ENCODE results near the gene AKAP5. TPM values are rescaled to one million over a fixed set of nuclear protein-coding genes. Genes with fewer than 3 reads are reported as not detected.

AKAP5 gene
- total RNA-seq, 1 donor from 2014 or later, result 2.9 TPM

- Mint-ChIP-seq H3K4me1 (ENCODE audit: low read depth, unreplicated experiment) (no peaks in the 10 kb centered on the region), H3K27me3 (ENCODE audit: low read depth, unreplicated experiment) (no peaks in the 10 kb centered on the region), H3K36me3 (ENCODE audit: low read depth, unreplicated experiment) (peaks cover 1% of the 10 kb centered on the region), H3K27ac (ENCODE audit: unreplicated experiment) (no peak overlapping the region), H3K9me3 (ENCODE audit: unreplicated experiment) (no peaks in the 10 kb centered on the region), H3K4me3 (ENCODE audit: unreplicated experiment) (no peak overlapping the region)
- H3K4me2 ChIP-seq (ENCODE audit: low read length), result no peak overlapping the region
- TF ChIP-seq CTCF (IDR thresholded peaks at IDR 0.05; ENCODE audit: insufficient read depth, low read depth, low read length) (no peak), EZH2 (IDR thresholded peaks at IDR 0.05; ENCODE audit: insufficient read depth, low read length) (no peak)
- H3K79me2 ChIP-seq (ENCODE audit: insufficient read depth, low read length), result no peaks in the 10 kb centered on the region
- no peak overlapping the region for H3K4me3 ChIP-seq (ENCODE audit: insufficient read depth, low read depth, low read length)
- no peak overlapping the region for H2AFZ ChIP-seq (ENCODE audit: low read depth, low read length)
- no peak overlapping the region for H3K9ac ChIP-seq (ENCODE audit: low read length)
- FAIRE-seq, result no peak
- no peak overlapping the region for H3K27ac ChIP-seq (ENCODE audit: low read depth, low read length)
- H3K27me3 ChIP-seq (ENCODE audit: insufficient read depth, low read length), result no peaks in the 10 kb centered on the region
- no peaks in the 10 kb centered on the region for H4K20me1 ChIP-seq (ENCODE audit: insufficient read depth, low read length)
- no peaks in the 10 kb centered on the region for H3K36me3 ChIP-seq (ENCODE audit: insufficient read depth, low read length)
- DNase-seq (ENCODE audit: low read depth), result no peak
- H3K9me3 ChIP-seq (ENCODE audit: insufficient read depth, low read depth, low read length), result no peaks in the 10 kb centered on the region
- H3K4me1 ChIP-seq (ENCODE audit: insufficient read depth, low read length), result no peaks in the 10 kb centered on the region
Measured at GRCh38 chr14:64474698-64475097, 9.4 kb downstream of the AKAP5 start.

- Histone ChIP-seq H4K20me1 (ENCODE audit: insufficient read depth, low read length) (no peaks in the 10 kb centered on the region), H3K36me3 (ENCODE audit: insufficient read depth, low read length) (no peaks in the 10 kb centered on the region), H3K4me3 (ENCODE audit: insufficient read depth, low read depth, low read length) (no peak overlapping the region), H3K27me3 (ENCODE audit: insufficient read depth, low read length) (no peaks in the 10 kb centered on the region), H3K9me3 (ENCODE audit: insufficient read depth, low read depth, low read length) (no peaks in the 10 kb centered on the region), H3K4me1 (ENCODE audit: insufficient read depth, low read length) (no peaks in the 10 kb centered on the region), H3K9ac (ENCODE audit: low read length) (no peak overlapping the region), H3K4me2 (ENCODE audit: low read length) (no peak overlapping the region), H3K79me2 (ENCODE audit: insufficient read depth, low read length) (no peaks in the 10 kb centered on the region), H2AFZ (ENCODE audit: low read depth, low read length) (no peak overlapping the region), H3K27ac (ENCODE audit: low read depth, low read length) (no peak overlapping the region)
- Mint-ChIP-seq H3K27me3 (ENCODE audit: low read depth, unreplicated experiment) (no peaks in the 10 kb centered on the region), H3K27ac (ENCODE audit: unreplicated experiment) (no peak overlapping the region), H3K9me3 (ENCODE audit: unreplicated experiment) (no peaks in the 10 kb centered on the region), H3K4me1 (ENCODE audit: low read depth, unreplicated experiment) (no peaks in the 10 kb centered on the region), H3K36me3 (ENCODE audit: low read depth, unreplicated experiment) (peaks cover 2% of the 10 kb centered on the region), H3K4me3 (ENCODE audit: unreplicated experiment) (no peak overlapping the region)
- TF ChIP-seq EZH2 (IDR thresholded peaks at IDR 0.05; ENCODE audit: insufficient read depth, low read length) (no peak), CTCF (IDR thresholded peaks at IDR 0.05; ENCODE audit: insufficient read depth, low read depth, low read length) (no peak)
- DNase-seq (ENCODE audit: low read depth) (no peak), FAIRE-seq (no peak)
Measured at GRCh38 chr14:64475585-64476273, 10.4 kb downstream of the AKAP5 start.

- Mint-ChIP-seq H3K4me1 (ENCODE audit: low read depth, unreplicated experiment) (no peaks in the 10 kb centered on the region), H3K27me3 (ENCODE audit: low read depth, unreplicated experiment) (no peaks in the 10 kb centered on the region), H3K36me3 (ENCODE audit: low read depth, unreplicated experiment) (peaks cover 2% of the 10 kb centered on the region), H3K9me3 (ENCODE audit: unreplicated experiment) (no peaks in the 10 kb centered on the region), H3K4me3 (ENCODE audit: unreplicated experiment) (no peak overlapping the region), H3K27ac (ENCODE audit: unreplicated experiment) (no peak overlapping the region)
- no peak for TF ChIP-seq EZH2 (IDR thresholded peaks at IDR 0.05; ENCODE audit: insufficient read depth, low read length)
- no peak for TF ChIP-seq CTCF (IDR thresholded peaks at IDR 0.05; ENCODE audit: insufficient read depth, low read depth, low read length)
- no peaks in the 10 kb centered on the region for H3K27me3 ChIP-seq (ENCODE audit: insufficient read depth, low read length)
- no peak overlapping the region for H3K4me2 ChIP-seq (ENCODE audit: low read length)
- no peak overlapping the region for H3K27ac ChIP-seq (ENCODE audit: low read depth, low read length)
- DNase-seq (ENCODE audit: low read depth), result no peak
- H3K9ac ChIP-seq (ENCODE audit: low read length), result no peak overlapping the region
- H4K20me1 ChIP-seq (ENCODE audit: insufficient read depth, low read length), result no peaks in the 10 kb centered on the region
- H3K4me1 ChIP-seq (ENCODE audit: insufficient read depth, low read length), result no peaks in the 10 kb centered on the region
- H2AFZ ChIP-seq (ENCODE audit: low read depth, low read length), result no peak overlapping the region
- H3K4me3 ChIP-seq (ENCODE audit: insufficient read depth, low read depth, low read length), result no peak overlapping the region
- no peaks in the 10 kb centered on the region for H3K9me3 ChIP-seq (ENCODE audit: insufficient read depth, low read depth, low read length)
- H3K79me2 ChIP-seq (ENCODE audit: insufficient read depth, low read length), result no peaks in the 10 kb centered on the region
- no peaks in the 10 kb centered on the region for H3K36me3 ChIP-seq (ENCODE audit: insufficient read depth, low read length)
- FAIRE-seq, result no peak
Measured at GRCh38 chr14:64476438-64476837, 11.1 kb downstream of the AKAP5 start.

Data from astrocyte (in vitro differentiated cells and primary cell).